Activated naive CD8-positive, alpha-beta T cell treated with anti-CD3 and anti-CD28 coated beads, Interleukin-2, amount 10 ng/mL, durations not matched to agents 7 days and 5 days (primary cell): Measurements from ENCODE around the gene KCNIP3. TPM values are rescaled to one million over a fixed set of nuclear protein-coding genes. Genes with fewer than 3 reads are reported as not detected.

Experiments used
- ATAC-seq: fragments of 150-1000 bp; cut with Tn5 transposase; one replicate; pipeline ENCODE4 v1.10.0; 2021; ENCODE audit warnings: low read depth, moderate library complexity
- POLR2A ChIA-PET: fragments of 350-600 bp; sonication (Branson Sonifier 250); formaldehyde crosslinking; loops from one replicate; lab custom pipeline; 2021; ENCODE audit warnings: antibody characterized with exemption; lab: Charles Lee
- DNase-seq: peaks from one replicate; pipeline ENCODE4 v3.0.0; 2021
- H3K27ac Mint-ChIP-seq: one replicate; pipeline ENCODE4 v1.8.0; 2022; ENCODE audit warnings: mild to moderate bottlenecking, mixed read lengths
- H3K27me3 Mint-ChIP-seq: one replicate; pipeline ENCODE4 v1.8.0; 2022; ENCODE audit warnings: mild to moderate bottlenecking, moderate library complexity, mixed read lengths
- H3K36me3 Mint-ChIP-seq: one replicate; pipeline ENCODE4 v1.8.0; 2021; ENCODE audit warnings: mild to moderate bottlenecking, mixed read lengths
- H3K4me1 Mint-ChIP-seq: one replicate; pipeline ENCODE4 v1.8.0; 2021; ENCODE audit warnings: mixed read lengths
- H3K4me3 Mint-ChIP-seq: one replicate; pipeline ENCODE4 v1.8.0; 2022; ENCODE audit warnings: mild to moderate bottlenecking, moderate library complexity, mixed read lengths
- H3K9me3 Mint-ChIP-seq: one replicate; pipeline ENCODE4 v1.8.0; 2021; ENCODE audit warnings: mixed read lengths
- total RNA-seq, 2 experiments: library from RNA; stranded (reverse); gene quantifications; one replicate each; pipeline ENCODE4 v1.2.3, GENCODE V29; 2021

Gene KCNIP3
- total RNA-seq, 2 experiments from 2014 or later, result not detected

- Mint-ChIP-seq H3K9me3 (no peaks in the 10 kb centered on the region), H3K27me3 (peaks cover 3% of the 10 kb centered on the region), H3K36me3 (no peaks in the 10 kb centered on the region), H3K4me3 (no peak overlapping the region), H3K4me1 (peaks cover 4% of the 10 kb centered on the region), H3K27ac (no peak overlapping the region)
- ATAC-seq, result no peak
- DNase-seq, result no peak
- POLR2A ChIA-PET, result no interaction called here
Measured at GRCh38 chr2:95379371-95379831, 82.3 kb downstream of the KCNIP3 start.

- Mint-ChIP-seq H3K9me3 (no peaks in the 10 kb centered on the region), H3K36me3 (no peaks in the 10 kb centered on the region), H3K27ac (no peak overlapping the region), H3K27me3 (peaks cover 3% of the 10 kb centered on the region), H3K4me3 (no peak overlapping the region), H3K4me1 (no peaks in the 10 kb centered on the region)
- no peak for DNase-seq
- ATAC-seq, result no peak
- POLR2A ChIA-PET, result no interaction called here
Measured at GRCh38 chr2:95380280-95380679, 83.1 kb downstream of the KCNIP3 start.

GRCh38 chr2:95380731-95381130, 83.6 kb downstream of the KCNIP3 start:
- Mint-ChIP-seq H3K4me3 (no peak overlapping the region), H3K27ac (no peak overlapping the region), H3K27me3 (peaks cover 3% of the 10 kb centered on the region), H3K36me3 (no peaks in the 10 kb centered on the region), H3K4me1 (no peaks in the 10 kb centered on the region), H3K9me3 (no peaks in the 10 kb centered on the region)
- ATAC-seq (no peak), DNase-seq (no peak)
- POLR2A ChIA-PET, result no interaction called here

GRCh38 chr2:95381212-95382191, 84.4 kb downstream of the KCNIP3 start:
- POLR2A ChIA-PET, result no interaction called here
- Mint-ChIP-seq H3K27ac (no peak overlapping the region), H3K36me3 (no peaks in the 10 kb centered on the region), H3K9me3 (no peaks in the 10 kb centered on the region), H3K27me3 (peaks cover 2% of the 10 kb centered on the region), H3K4me1 (no peaks in the 10 kb centered on the region), H3K4me3 (no peak overlapping the region)
- DNase-seq (no peak), ATAC-seq (no peak)

GRCh38 chr2:95382192-95382591, 85.0 kb downstream of the KCNIP3 start:
- no peaks in the 10 kb centered on the region for H3K36me3 Mint-ChIP-seq
- ATAC-seq, result no peak
- no peaks in the 10 kb centered on the region for H3K4me1 Mint-ChIP-seq
- H3K27me3 Mint-ChIP-seq, result no peaks in the 10 kb centered on the region
- no peak for DNase-seq
- H3K4me3 Mint-ChIP-seq, result no peak overlapping the region
- H3K27ac Mint-ChIP-seq, result no peak overlapping the region
- no peaks in the 10 kb centered on the region for H3K9me3 Mint-ChIP-seq
- POLR2A ChIA-PET, result no interaction called here

- Mint-ChIP-seq H3K9me3 (no peaks in the 10 kb centered on the region), H3K36me3 (no peaks in the 10 kb centered on the region), H3K4me3 (no peak overlapping the region), H3K4me1 (no peaks in the 10 kb centered on the region), H3K27me3 (no peaks in the 10 kb centered on the region), H3K27ac (no peak overlapping the region)
- no peak for ATAC-seq
- DNase-seq, result no peak
- POLR2A ChIA-PET, result no interaction called here
Measured at GRCh38 chr2:95382686-95383634, 85.8 kb downstream of the KCNIP3 start.

GRCh38 chr2:95383635-95384027, 86.5 kb downstream of the KCNIP3 start:
- Mint-ChIP-seq H3K27ac (no peak overlapping the region), H3K36me3 (no peaks in the 10 kb centered on the region), H3K9me3 (no peaks in the 10 kb centered on the region), H3K4me1 (no peaks in the 10 kb centered on the region), H3K27me3 (no peaks in the 10 kb centered on the region), H3K4me3 (no peak overlapping the region)
- DNase-seq (no peak), ATAC-seq (no peak)
- POLR2A ChIA-PET, result no interaction called here

- Mint-ChIP-seq H3K27ac (no peak overlapping the region), H3K27me3 (no peaks in the 10 kb centered on the region), H3K4me1 (no peaks in the 10 kb centered on the region), H3K9me3 (no peaks in the 10 kb centered on the region), H3K36me3 (no peaks in the 10 kb centered on the region), H3K4me3 (no peak overlapping the region)
- no peak for ATAC-seq
- no peak for DNase-seq
- POLR2A ChIA-PET, result no interaction called here
Measured at GRCh38 chr2:95384854-95385569, 87.9 kb downstream of the KCNIP3 start.

GRCh38 chr2:95385570-95385984, 88.4 kb downstream of the KCNIP3 start:
- no peak for ATAC-seq
- no peaks in the 10 kb centered on the region for H3K27me3 Mint-ChIP-seq
- no peak for DNase-seq
- no peaks in the 10 kb centered on the region for H3K36me3 Mint-ChIP-seq
- H3K4me1 Mint-ChIP-seq, result no peaks in the 10 kb centered on the region
- POLR2A ChIA-PET, result no interaction called here
- no peaks in the 10 kb centered on the region for H3K9me3 Mint-ChIP-seq
- H3K4me3 Mint-ChIP-seq, result no peak overlapping the region
- H3K27ac Mint-ChIP-seq, result no peak overlapping the region

GRCh38 chr2:95386031-95386430, 88.9 kb downstream of the KCNIP3 start:
- no peak overlapping the region for H3K4me3 Mint-ChIP-seq

GRCh38 chr2:95387358-95387757, 90.2 kb downstream of the KCNIP3 start:
- H3K9me3 Mint-ChIP-seq, result no peaks in the 10 kb centered on the region
- H3K36me3 Mint-ChIP-seq, result no peaks in the 10 kb centered on the region
- no peaks in the 10 kb centered on the region for H3K27me3 Mint-ChIP-seq

More at GRCh38 chr2:95386031-95386430, 88.9 kb downstream of the KCNIP3 start:
- ATAC-seq (no peak), DNase-seq (no peak)
- H3K9me3 Mint-ChIP-seq, result no peaks in the 10 kb centered on the region
- H3K27ac Mint-ChIP-seq, result no peak overlapping the region
- H3K36me3 Mint-ChIP-seq, result no peaks in the 10 kb centered on the region
- H3K4me1 Mint-ChIP-seq, result no peaks in the 10 kb centered on the region
- H3K27me3 Mint-ChIP-seq, result no peaks in the 10 kb centered on the region
- POLR2A ChIA-PET, result no interaction called here

GRCh38 chr2:95388091-95388692, 91.0 kb downstream of the KCNIP3 start:
- ATAC-seq (no peak), DNase-seq (no peak)
- POLR2A ChIA-PET, result interaction anchor here (1.4 kb wide), 1 partner anchor 14 kb away, joined by 4 read pairs; the partner anchor contains the start of gene FAHD2A
- Mint-ChIP-seq H3K4me1 (no peaks in the 10 kb centered on the region), H3K27ac (no peak overlapping the region), H3K36me3 (no peaks in the 10 kb centered on the region), H3K4me3 (no peak overlapping the region), H3K9me3 (no peaks in the 10 kb centered on the region), H3K27me3 (no peaks in the 10 kb centered on the region)

More at GRCh38 chr2:95387358-95387757, 90.2 kb downstream of the KCNIP3 start:
- Mint-ChIP-seq H3K27ac (no peak overlapping the region), H3K4me1 (no peaks in the 10 kb centered on the region), H3K4me3 (no peak overlapping the region)
- ATAC-seq (no peak), DNase-seq (no peak)
- POLR2A ChIA-PET, result no interaction called here
